Epithelial cell of prostate (primary cell): ENCODE measurements around the gene CD48.

Experiments used
- DNase-seq: peaks from one replicate; pipeline ENCODE4 v3.0.0-alpha.2; 2011; ENCODE audit warnings: low read depth, low spot score
- H3K27ac ChIP-seq: fragments of 450-650 bp; 2 replicates; pipeline ENCODE4 v1.5.1; 2017; ENCODE audit warnings: mild to moderate bottlenecking

Gene CD48

DNA sequence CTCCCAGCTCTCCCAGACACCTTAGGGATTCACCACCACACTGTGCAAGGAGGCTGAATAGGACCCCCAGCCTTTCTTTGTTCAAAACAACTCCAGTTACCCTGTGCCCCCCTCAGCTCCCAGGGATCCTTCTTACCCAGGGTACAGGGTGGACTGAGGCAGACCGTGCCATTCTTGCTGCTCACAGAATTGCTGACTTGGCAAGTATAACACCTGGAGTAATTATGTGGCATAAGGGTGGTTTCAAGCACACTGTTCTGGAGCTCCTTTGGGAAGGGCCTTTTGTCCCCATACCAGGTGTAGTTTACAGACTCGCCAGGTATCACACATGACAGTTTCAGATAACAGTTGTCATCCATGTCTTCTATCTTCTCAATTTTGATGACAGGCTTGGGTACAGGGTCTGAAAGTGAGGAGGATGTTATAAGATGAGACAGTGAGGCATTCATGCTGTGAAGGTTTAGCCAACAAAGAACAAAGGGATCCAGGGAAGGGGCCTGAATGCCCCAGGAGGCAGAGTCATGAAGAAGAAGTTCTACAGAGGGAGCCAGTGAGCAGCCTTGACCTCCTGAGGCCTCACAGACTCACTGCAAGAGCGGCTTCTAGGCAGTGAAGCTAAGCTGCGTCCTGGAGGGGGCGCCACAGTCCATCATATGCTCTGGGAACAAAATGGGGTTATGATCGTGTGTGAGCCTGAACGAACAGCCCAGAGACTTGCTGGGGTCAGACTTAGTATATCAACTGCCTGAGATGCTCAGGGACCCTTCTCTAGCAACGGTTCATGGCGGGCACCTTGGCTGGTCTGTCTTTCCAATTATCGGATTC is 30.3 kb downstream of the CD48 start:
- DNase-seq = peak; percentile 24
- H3K27ac ChIP-seq = no peak overlapping the region

DNA sequence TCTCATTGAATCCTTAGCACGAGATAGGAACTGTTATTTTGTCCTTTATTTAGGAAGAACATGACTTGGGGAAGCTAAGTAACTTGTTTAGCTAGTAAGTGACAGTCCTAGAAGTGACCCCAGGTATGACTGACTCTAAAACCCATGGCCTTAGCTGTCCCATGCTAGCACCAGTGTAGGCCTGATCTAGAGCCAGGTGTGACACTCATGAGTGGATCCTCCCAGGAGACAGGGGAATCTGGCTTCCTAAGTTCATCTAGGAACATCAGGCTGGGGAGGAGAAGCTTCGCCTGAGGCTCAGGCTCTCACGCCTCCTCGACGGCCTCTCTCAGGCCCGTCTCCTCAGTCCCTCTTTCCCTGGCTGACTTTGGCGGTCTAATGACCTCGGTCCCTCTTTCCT is 31.2 kb downstream of the CD48 start:
- DNase-seq = no peak
- H3K27ac ChIP-seq = no peak overlapping the region

DNA sequence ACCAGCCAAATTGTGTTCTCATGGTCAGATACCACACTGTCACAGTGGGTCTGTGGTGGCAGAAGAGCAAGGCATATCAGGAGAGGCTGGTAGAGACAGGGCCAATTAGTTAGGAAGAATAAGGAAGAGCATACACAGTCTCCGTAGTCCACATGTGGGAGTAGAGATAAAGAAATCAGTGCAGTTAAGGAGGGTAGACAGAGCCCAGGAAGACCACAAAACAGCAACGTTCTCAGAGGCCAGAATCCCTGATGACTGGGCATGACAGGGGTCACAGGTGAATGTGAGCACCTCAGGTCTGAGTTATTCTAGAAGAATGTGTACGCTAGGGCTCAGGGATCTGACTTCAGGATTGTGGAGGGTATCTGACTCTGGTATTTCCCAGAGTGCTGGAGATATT is 31.7 kb downstream of the CD48 start:
- no peak for DNase-seq
- no peak overlapping the region for H3K27ac ChIP-seq

DNA sequence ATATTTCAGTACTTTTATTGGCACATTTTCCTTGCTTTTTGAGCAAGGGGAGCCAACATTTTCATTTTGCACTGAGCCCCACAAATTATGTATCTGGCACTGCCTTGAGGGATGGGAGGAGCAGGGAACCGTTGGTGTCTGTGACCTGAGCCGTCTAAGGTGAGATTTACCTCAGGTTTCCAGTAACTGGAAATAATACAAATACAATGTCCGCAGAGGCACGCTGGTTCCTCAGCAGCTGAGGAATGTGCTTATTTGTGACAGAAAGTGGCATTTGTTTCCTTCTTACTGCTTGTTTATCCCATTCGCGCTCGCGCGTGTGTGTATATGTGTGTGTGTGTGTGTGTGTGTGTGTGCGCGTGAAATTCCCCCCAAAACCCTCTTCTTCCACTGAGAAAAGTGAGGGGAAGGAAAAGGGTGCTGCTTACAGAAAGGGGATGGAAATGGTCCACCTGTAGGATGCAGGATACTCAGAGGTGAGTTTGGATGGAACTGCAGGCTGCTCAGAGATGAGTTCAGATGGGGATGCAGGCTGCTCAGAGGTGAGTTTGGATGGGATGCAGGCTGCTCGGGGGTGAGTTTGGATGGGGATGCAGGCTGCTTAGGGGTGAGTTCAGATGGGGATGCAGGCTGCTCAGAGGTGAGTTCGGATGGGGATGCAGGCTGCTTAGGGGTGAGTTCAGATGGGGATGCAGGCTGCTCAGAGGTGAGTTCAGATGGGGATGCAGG is 34.6 kb downstream of the CD48 start:
- no peak for DNase-seq
- H3K27ac ChIP-seq = no peak overlapping the region

DNA sequence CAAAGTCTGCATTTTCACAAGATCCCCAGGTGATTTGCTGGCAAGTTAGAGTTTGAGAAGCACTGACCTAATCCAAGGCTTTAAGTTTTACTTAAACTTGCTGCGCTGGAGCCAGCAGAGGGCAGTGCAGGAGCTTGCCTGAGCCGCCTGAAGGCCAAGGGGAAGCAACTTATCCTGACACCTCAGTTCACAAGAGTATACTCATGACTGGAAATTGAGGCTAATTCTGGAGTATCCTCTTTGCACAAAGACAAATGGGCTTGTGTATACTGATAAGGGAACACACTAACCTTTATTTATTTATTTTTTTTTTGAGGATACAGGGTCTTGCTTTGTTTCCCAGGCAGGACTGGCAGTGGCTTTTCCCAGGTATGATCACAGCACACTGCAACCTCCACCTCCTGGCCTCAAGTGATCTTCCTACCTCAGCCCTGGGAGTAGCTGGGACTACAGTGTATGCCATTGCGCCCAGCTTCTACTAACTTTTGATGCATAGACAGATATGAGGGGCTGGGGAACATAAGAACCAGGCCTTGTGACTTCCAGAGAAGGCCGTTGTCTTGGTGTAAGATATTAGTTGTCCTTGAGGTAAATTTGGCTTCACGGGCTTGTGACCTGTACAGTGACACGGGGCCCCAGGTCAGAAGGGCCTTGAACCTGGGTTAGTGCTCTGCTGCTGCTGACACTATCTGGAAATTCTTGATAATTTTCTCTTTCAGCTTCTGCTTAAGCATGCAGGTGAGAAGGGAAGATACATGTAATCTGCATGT is 35.8 kb downstream of the CD48 start:
- peak; percentile 20 for DNase-seq
- no peak overlapping the region for H3K27ac ChIP-seq

DNA sequence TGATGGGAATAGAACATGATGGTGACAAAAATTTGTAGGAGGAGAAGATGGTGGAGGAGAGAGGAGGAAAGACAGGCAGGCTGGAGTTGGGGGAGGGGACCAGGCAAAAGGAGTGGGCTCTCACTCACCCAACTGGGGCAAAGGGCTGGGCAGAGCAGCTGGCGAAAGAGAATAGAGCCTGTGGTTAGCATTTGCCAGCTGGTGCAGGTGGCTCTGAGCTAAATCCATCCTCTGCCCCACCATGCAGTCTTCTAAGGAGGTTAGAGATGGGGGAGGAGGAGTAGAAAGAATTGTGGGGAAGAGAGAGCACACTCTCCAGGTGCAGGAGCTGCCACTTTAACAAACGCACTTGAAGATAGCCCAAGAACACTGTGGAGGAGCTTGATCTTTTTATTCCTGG is 37.2 kb downstream of the CD48 start:
- no peak overlapping the region for H3K27ac ChIP-seq
- DNase-seq = no peak

DNA sequence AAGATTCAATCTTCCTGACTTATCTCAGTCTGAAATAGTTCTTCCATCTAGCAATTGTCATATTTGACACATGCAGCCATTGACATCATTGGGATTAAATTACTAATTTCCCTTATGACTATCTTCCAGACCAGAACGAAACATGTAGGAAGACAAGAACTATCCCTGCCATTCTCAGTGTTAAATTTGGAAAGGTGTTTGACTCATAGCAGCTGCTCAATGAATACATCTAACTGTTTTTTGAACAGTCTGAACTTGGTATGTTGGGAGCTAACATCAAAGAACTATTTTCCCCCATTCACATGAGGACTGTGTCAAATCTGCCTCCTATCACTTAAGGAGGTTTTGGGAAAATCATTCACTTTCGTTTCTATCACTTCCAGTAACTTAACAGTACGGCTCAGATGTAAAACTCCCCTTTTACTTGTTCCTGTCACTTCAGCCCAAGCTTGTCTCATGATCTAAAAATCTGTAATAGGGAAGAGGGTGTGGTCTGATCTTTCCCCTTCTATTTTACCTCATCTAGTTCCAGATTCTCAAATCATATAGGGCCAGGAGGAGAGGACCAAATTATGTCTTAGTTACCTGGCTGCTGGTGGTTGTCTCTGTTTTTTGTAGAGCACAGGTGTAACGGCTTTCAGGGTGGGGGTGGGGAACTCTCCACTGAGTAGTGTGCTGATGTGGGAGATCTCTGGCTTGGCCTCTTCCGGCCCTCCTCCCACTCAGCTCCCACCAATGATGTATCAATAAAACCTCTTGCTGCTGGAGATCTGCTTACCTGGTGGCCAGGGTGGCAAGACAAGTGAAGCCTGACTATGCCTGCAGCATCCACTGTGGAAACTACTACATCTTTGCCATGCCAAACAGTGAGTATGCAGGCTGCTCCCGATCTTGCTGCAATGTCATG is 38.6 kb downstream of the CD48 start:
- no peak for DNase-seq
- H3K27ac ChIP-seq = no peak overlapping the region

DNA sequence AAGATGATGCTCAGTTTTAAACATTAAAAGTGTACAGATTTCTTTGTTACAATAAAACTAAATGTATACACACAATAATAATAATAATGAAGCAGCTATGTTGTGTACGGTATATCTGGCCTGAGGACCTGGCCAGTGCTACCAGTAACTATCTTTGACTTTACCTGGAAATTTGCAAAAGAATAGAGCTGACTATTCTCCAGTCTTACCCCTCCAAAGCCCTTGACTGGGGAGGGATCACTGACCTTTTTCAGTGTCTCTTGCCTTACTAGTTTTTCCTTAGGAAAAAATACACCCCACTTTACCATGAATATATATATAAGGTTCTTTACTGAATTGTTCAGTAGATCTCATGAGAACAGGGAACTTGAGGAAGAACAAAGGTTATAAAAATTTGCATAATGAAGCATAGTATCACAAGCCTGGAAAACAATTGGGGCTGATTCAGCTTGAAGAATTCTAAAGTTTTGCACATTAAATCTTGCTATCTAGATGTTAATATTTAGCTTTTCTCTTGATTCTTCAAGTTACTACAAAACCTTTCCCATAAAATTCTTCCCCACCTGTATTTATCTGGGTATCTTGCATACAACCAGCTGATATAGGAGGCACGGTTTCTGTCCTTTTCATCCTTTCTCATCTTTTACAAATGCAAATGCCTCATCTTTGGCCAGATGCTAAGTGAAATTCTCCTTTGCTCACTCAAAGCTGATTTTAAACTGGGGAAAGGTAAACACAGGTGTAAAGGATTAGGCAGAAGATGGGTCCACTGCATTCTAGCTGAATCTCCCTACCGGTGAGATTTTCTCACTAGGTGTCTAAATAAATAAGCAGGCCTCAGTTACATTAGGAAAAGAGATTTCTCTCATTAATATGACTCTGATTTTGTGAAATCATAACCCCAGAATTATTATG is 39.8 kb downstream of the CD48 start:
- H3K27ac ChIP-seq = no peak overlapping the region
- no peak for DNase-seq

DNA sequence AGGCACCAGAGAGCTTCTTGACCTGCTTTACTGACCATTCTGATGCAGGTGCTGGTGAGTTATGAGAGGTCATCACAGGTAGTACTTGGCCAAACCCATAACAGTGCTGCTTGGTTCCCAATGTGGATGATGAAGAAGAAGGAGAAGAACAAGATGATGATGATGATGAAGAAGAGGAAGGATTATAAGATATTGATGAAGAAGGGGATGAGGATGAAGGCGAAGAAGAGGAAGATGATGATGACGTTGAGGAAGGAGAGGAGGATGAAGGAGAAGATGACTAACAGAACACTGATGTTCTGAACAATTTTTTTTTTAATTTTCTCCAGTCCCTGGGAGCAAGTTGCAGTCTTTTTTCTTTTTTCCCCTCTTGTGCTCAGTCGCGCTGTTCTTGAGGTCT is 40.9 kb downstream of the CD48 start:
- H3K27ac ChIP-seq = no peak overlapping the region
- no peak for DNase-seq

DNA sequence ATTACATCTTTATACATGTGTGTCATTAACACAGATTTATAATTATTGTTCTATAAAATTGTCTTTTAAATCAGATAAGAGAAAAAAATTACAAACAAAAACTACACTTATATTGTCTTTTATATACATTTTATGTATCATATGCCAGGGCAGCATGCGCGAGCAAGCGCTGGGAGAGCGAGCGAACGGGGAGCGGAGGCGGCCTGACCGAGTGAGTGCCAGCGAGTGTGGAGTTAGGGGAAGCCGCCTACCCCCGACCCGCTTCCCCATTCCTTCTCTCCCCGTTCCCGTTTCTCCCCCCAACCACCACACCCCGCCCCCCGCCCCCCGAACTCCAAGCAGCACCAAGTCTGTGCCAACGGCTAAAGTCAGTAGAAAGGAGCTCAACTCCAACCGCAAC is 41.8 kb downstream of the CD48 start:
- no peak for DNase-seq
- H3K27ac ChIP-seq = no peak overlapping the region

DNA sequence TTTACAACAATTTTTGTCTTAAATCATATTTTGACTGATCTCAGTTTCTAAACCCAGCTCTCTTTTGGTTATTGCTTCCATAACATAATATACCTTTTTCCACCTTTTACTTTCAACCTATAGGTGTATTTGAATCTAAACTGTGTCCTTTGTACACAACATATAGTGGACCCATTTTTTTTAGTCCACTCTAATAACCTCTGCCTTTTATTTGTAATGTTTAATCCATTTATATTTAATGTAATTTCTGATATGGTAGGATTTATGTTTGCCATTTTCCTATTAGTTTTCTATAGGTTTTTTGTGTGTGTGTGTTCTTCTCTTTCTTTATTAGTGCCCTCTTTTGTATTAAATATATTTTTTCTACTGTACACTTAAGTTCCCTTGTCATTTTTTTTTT is 42.3 kb downstream of the CD48 start:
- no peak for DNase-seq

DNA sequence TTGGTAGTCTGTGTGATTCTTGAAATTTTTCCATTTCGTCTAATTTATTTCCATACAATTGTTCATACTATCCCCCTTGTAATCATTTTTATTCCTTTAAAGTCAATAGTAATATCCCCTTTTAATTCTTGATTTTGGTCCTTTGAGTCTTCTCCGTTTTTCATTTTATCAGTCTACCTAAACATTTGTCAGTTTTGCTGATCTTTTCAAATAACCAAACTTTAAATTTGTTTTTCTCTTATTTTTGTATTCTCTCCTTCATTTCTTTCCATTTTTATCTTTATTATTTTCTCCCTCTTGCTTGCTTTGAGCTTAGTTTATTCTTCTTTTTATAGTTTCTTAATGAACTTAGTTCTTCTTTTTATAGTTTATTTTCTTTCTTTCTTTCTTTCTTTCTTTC is 43.7 kb downstream of the CD48 start:
- DNase-seq = no peak
- no peak overlapping the region for H3K27ac ChIP-seq

More for the DNA sequence above, 42.3 kb downstream of the CD48 start:
- H3K27ac ChIP-seq = no peak overlapping the region

DNA sequence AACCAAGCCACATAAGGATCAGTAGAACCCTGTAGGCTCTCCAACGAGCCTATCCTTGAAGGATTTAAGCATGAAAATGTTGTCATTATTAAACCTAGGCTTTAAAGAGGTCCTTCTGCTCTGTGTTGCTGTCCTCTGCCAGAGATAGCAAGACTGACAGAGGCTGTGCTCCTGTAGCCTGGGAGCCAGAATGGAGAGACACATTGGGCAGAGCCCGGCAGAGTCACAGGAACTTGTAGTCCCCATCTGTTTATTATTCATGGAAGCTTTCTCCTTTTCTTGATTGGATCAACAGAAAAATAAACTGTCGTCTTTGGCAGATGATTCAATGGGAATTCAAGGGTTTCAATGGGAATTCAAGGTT is 45.6 kb downstream of the CD48 start:
- no peak overlapping the region for H3K27ac ChIP-seq
- no peak for DNase-seq

DNA sequence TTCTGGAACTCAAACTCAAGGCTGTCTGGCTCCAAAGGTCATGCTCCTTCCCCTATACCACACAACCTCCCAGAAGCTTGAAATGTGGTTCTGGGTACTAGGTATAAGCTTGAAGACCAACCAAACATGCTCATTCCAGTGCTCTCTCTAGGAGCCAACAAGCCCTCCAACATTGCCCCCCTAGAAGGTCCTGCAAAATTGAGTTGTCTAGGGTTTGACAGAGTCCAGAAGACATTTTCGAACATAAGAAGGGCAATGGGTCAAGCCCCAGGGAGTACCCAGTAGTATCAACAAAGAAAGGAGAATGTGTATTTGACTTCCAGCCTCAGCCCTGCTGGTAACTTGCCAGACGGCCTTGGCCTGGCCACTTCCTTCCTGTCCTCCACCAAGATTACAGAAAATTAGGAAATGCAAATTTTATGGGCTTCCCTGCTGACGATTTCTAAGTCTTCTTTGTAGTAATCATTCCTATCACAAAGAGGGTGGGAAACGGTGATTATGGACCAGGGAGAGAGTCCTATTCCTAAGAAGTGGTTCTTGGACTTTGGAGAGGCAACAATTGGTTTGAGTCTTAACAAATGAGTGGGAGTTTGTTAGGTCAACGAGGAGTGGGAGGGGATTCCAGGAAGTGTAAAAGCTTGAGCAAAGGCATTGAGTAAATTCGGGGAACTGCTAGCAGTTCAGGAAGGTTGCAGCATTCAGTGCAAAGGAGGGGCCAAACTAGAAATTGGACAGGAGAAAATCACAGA is 46.1 kb downstream of the CD48 start:
- no peak for DNase-seq
- no peak overlapping the region for H3K27ac ChIP-seq

DNA sequence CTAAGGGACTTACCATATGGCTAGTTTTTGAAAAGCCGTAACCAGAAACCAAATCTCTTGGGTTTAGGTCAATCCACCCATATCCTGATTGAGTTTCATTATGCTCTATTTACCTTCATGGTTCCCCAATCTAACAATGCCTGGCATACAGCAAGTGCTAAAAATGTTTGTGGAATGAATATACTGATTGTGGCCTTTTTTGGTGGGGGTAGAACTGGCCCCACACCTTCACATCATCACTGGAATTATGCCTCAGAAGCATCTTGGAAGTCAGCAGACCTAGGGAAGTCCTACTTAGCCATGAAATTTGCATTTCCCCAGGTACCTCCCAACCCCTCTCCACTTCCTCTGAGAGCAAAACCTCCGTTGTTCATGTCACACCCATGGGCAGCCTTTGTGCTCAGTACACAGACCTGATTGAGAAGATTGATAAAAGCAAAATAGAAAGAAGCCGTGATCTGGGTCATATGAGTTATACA is 47.0 kb downstream of the CD48 start:
- no peak for DNase-seq
- no peak overlapping the region for H3K27ac ChIP-seq

DNA sequence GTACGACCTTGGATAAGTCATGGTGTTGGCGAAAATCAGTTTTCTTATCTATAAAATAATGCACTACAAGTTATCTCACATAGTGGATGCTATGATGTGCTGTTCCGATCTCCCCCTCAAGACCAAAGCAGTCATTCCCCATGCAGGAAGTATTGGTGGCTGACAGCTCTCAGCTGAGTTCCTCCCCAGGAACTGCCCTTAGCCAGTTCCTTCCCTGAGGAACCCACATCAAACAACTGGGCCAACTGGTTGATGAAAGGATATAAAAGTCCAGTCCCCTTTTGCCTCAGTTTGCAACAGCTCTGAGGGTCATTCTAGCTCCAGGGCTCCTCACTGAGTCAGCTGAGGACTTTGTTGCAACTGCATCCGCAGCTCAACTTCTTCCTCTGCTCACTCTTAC is 48.7 kb downstream of the CD48 start:
- DNase-seq = no peak
- H3K27ac ChIP-seq = no peak overlapping the region

DNA sequence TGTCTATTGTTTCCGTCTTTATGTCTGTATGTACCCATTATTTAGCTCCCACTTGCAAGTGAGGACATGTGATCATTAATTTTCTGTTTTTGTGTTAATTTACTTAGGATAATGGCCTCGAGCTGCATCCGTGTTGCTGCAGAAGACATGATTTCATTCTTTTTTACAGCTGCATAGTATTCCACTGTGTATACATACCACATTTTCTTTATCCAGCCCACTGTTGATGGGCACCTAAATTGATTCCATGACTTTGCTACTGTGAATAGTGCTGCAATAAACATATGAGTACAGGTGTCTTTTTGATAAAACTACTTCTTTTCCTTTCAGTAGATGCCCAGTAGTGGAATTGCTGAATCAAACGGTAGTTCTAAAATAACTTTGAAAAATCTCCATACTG is 52.1 kb downstream of the CD48 start:
- no peak for DNase-seq
- no peak overlapping the region for H3K27ac ChIP-seq

DNA sequence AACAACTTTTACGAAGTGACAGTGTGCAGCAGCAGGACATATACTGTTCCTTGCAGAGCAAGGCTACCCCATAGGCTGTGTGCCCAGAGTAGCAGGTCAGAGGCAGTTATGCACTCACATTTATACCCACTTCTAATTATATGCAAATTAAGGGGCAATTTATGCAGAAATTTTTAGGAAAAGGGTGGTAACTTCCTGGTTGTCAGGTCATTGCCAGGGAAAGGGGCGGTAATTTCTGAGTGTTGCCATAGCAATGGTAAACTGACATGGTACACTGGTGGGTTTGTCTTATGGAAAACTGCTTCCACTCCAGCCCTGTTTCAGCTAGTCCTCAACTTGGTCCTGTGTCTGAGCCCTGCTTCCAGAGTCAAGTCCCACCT is 52.8 kb downstream of the CD48 start:
- DNase-seq = no peak
- no peak overlapping the region for H3K27ac ChIP-seq
